Right lobe of liver (tissue), 4 donors: ENCODE data around the gene MCEE.

ENCODE experiments used
- POLR2A ChIP-seq: fragments of 450-650 bp; IDR thresholded peaks from one replicate; pipeline ENCODE4 v1.6.1; 2017; ENCODE audit warnings: antibody characterized with exemption, mild to moderate bottlenecking
- TF ChIP-seq, protein P1 (sequence below), 4 donors: fragments of 200-600 bp in 3 of 4; fragments of 450-650 bp in 1 of 4; IDR thresholded peaks; one replicate each; pipeline versions ENCODE4 v1.5.1 to v1.8.0; 2016 to 2022; ENCODE audit warnings: antibody characterized with exemption in 4 of 4, mild to moderate bottlenecking in 2 of 4
- donor health status: DM: no; HTN: no; CAD: no.
- donor health status: DM: no; HTN: no; CAD: no.
- donor health status: DM: no; HTN: yes; CAD: no.

GRCh38 chr2:71154279-71154678, 24.2 kb upstream of the MCEE start:
- TF ChIP-seq, protein P1, sequence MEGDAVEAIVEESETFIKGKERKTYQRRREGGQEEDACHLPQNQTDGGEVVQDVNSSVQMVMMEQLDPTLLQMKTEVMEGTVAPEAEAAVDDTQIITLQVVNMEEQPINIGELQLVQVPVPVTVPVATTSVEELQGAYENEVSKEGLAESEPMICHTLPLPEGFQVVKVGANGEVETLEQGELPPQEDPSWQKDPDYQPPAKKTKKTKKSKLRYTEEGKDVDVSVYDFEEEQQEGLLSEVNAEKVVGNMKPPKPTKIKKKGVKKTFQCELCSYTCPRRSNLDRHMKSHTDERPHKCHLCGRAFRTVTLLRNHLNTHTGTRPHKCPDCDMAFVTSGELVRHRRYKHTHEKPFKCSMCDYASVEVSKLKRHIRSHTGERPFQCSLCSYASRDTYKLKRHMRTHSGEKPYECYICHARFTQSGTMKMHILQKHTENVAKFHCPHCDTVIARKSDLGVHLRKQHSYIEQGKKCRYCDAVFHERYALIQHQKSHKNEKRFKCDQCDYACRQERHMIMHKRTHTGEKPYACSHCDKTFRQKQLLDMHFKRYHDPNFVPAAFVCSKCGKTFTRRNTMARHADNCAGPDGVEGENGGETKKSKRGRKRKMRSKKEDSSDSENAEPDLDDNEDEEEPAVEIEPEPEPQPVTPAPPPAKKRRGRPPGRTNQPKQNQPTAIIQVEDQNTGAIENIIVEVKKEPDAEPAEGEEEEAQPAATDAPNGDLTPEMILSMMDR (IDR thresholded peaks at IDR 0.05), result no peak
- no peak for TF ChIP-seq POLR2A
